Suppressor macrophage treated with lipopolysaccharide for 1 hour (primary cell): ENCODE data around the gene APOLD1.
"Not testable (repeated sequence)": the region's sequence is repeated elsewhere in the genome, so short reads cannot be mapped to it uniquely, and the experiment has no call there.

Source experiments
- DNase-seq, 3 donors: peaks; one replicate each; pipeline ENCODE4 v3.0.0-alpha.2; 2020 to 2022

Gene APOLD1

DNA sequence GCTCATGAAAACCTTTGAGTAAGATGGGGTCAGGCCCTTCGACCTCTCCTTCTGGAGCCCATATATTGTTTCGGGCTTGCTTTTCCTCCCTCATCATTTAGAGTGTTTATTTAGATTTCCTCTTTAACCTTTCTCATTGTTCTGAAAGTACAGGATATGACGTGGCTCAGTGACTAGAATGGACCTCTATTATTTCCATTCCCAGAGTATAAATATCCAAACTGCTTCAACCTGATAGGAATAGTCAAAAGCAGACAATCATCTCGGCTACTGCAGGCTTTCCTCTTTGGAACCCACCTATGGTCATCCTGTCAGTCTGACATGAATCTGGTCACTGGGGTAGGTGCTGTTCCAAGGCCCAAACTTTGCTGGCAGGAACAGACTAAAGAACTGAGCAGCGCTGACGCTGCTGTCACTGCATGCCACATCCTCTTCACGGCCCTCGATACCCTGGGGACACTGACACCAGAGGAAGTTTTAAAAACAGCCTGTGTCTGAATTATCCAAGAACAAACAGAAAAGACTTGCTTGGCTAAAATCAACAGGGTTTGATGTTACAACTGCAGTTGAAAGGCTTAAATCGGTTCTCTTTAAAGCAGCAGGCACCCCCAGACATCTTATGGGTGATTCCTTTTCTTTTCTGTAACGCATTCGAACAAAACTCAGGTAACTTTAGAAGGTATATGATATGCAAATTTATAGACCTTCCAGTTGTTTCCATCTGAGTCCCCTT, 22.7 kb downstream of the APOLD1 start:
- peak in 1 of 3 donors; percentile 36 for DNase-seq

DNA sequence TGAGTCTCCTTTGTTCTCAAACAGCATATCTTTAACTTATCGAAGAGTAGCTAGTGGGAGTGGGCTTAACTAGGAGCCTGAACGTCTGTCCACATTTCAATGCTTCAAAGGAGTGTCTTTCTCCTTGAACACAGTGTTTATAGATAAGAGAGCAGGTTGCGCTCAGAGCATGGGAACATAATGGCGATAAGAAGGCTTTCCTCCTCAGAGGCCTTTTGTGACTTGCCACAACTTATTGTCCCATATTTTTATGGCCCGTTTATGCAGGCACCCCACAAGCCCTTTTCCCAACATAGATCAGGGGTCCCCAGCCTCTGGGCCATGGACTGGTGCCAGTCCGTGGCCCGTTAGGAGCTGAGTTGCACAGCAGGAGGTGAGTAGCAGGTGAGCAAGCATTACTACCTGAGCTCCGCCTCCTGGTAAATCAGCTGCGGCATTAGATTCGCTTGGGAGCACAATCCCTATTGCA, 25.1 kb downstream of the APOLD1 start:
- DNase-seq = no peak

DNA sequence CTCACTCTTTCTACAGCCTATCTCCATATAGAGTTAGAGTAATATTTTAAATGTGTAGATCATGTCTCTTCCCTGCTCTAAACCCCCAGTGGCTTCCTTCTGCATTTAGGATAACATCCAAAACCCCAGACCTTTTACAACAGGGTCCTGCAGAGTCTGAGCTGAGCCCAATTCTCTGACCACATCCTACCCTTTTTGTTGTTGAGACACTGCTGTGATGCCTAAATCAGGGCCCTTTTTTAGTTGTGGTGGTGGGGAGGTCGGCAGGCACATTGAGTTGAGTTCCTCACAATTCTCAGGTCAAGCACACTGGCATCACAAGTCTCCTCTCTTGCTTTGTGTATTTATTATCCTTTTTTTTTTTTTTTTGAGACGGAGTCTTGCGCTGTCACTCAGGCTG, 25.9 kb downstream of the APOLD1 start:
- DNase-seq = no peak

DNA sequence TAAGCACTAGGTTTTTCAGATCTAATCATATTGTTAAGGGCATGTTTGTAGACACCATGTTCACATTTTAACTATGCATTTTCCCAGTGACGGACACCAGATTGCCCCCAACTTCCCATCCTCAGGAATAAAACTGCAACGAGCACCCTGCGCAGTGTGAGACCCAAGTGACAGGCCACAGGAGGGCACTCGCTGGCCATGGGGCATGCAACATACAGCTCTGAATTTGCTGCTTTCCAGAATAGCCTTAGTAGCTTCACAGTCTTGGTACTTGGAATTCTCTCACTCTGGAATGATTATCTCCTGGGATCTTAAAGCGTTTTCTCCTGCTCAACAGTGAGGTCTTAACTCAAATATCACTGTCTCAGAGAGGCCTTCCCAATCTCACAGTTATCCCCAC, 26.7 kb downstream of the APOLD1 start:
- no peak for DNase-seq

DNA sequence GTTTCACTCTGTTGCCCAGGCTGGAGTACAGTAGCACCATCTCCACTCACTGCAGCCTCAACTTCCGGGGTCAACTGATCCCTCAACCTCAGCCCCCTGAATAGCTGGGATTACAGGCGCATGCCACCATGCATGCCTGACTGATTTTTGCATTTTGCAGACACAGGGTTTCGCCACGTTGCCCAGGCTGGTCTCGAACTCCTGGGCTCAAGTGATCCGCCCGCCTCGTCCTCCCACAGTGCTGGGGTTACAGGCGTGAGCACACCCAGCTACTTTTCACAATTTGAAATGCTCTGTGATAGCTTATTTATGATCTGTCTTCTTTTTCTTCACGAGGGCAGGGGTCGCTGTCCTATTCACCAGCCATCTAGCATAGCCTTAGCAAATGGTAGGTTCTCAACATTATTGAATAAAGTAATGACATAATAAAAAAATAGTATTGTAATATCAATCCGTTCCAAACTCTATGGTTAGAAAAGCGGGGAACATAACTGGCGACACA, 27.2 kb downstream of the APOLD1 start:
- no peak for DNase-seq

DNA sequence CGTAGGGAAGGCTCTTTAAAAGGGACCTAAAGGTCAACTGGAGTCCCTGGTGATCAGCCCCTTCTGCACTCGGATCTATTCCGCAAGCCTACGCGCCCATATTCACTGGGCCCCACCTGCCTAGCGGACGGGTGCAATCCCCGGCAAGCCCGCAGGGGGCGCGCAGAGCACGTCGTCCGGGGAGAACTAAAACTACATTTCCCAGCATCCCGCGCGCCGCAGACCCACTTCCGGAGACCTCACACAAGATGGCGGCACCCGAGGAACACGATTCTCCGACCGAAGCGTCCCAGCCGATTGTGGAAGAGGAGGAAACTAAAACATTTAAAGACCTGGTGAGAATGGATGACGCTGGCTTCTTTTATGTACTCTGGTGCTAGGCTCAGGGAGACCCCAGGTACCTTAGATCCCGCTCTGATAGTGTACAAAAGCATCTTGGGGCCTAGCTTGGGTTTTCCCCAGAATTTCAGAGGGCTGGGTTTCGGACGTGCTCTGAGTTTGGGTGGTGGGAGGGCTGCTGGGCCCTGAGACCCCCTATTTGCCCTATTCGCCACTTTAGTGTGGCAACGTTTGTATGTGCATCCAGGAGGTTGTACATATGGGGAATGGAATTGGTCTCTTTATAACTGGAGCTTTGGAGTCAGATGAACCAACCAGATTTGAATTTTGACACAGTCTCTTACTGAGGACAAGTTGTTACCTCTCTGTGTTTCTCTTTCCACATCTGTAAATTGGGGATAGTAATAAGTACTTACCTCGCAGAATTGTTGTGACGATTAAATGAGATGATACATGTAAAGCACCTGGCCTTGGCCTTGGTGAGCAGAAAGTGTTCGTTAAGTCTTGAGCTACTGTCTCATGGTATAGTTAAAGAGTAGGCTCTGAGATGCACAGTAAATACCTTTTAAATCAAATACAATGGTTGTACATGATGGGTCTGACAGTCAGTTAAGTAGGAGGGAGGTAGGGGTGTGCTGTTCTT, 28.0 kb downstream of the APOLD1 start, which contains the start of gene DDX47:
Gene DDX47 (plus strand): TSS at position 227 of the 982 bp plus-strand sequence. CDS start 22 bp downstream, at position 249.
- peak; percentile 94 to 97 (median 97) for DNase-seq

DNA sequence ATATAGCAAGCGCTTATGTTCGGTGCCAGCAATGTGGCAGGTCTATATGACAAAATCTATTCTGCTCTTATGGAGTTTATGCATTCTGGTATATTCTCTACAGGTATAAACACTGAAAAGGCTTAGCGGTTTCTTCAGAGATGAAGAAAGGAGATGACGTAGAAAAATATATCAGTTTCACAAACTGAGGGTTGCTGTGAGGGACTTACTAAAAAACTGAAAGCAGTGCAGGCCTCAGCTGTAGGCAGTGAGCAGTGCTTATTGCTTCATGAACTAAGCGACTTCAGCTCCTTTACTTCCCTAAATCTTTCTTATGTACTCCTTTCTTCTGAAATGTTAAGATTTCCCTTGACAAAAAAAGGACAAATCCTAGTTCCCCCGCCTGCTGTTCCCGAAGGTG, 32.2 kb downstream of the APOLD1 start:
- DNase-seq = peak; percentile 78 to 86 (median 80)

DNA sequence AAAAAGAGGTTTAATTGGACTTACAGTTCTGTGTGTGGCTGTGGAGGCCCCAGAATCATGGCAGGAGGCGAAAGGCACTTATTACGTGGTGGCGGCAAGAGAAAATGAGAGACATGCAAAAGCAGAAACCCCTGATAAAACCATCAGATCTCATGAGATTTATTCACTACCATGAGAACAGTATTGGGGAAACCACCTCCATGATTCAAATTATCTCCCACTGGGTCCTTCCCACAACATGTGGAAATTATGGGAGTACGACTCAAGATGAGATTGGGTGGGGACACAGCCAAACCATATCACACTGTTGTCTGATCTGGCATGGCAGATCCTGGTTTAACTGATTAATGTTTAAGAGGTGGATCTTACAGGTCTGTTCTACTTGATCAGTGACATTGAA, 33.2 kb downstream of the APOLD1 start:
- DNase-seq = peak; percentile 44 to 62 (median 52)

DNA sequence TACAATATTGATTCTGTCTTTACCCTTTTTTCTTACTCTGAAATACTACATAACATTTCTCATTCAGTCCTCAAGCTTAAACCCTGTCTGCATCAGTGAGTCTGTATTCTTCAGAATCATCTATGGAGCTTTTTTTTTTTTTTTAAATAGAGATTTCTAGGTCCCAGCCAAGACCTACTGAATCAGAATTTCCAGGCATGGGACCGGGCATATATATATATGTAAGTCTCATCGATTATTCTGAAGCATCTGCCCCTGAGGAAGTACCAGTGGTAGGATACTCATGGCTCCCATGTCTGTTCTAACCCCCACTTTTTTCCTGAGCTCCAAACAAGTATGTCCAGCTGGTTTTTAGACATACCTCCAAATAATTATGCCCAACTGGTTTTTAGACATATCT, 33.8 kb downstream of the APOLD1 start:
- no peak for DNase-seq

DNA sequence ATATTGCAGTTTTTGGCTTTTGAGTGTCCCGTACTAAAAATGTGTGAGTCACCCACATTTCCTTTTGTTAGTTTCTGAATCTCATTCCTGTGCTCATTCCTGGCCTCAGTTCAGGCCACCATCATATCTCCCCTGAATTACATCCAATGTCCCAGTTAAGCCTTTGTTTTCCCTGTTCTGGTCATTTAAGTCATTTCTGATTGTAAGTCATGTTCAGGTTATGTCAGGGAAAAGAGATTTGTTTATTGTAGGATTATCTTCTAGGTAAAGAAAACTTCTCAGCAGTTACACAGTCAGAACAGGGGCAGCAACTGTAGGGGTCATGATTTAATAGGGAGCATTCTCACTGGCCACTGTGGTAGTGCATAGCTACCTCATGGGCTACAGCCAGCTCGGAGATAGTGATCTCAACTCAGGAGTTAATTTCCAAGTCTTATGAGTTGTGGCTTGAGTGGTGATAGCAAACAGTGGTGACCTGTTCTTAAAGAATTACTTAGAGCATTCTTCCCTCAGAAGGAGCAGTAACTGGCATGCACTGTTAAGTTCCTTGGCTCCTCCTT, 34.4 kb downstream of the APOLD1 start:
- no peak for DNase-seq

DNA sequence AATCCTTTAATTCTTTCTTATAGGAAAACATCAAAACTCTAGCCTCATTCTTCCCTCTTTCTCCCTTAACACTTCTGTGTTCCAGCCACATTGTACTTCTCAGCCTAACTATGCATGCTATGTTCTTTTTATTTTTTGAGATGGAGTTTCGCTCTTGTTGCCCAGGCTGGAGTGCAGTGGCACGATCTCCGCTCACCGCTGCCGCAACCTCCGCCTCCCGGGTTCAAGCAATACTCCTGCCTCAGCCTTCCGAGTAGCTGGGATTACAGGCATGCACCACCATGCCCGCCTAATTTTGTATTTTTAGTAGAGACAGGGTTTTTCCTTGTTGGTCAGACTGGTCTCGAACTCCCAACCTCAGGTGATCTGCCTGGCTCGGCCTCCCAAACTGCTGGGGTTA, 34.9 kb downstream of the APOLD1 start:
- DNase-seq = not testable (repeated sequence)

DNA sequence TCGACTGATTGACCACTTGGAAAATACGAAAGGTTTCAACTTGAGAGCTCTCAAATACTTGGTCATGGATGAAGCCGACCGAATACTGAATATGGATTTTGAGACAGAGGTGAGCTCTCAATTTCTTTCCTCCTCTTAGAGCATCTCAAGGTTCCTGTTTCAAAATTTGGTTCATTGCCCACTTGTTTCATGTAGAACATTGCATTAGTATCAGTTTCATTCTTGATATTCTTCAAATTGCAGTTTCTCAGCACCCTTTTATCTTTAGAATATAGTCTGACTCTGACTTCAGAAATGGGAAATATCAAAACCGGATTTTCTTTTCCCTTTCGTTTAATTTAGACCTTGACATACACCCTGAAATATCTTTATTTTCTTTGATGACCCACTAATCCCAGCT, 36.5 kb downstream of the APOLD1 start:
- DNase-seq = no peak

DNA sequence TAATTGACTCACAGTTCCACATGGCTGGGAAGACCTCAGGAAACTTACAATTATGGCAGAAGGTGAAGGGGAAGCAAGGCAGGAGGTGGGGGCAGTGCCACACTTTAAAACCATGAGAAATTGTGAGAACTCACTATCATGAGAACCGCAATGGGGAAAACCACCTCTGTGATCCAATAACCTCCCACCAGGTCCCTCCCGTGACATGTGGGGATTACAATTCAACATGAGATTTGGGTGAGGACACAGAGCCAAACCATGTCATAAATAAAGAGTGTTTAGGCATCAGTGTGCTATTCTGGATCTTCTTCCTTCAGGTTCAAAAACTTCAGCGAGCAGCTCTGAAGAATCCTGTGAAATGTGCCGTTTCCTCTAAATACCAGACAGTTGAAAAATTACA, 37.4 kb downstream of the APOLD1 start:
- no peak for DNase-seq

DNA sequence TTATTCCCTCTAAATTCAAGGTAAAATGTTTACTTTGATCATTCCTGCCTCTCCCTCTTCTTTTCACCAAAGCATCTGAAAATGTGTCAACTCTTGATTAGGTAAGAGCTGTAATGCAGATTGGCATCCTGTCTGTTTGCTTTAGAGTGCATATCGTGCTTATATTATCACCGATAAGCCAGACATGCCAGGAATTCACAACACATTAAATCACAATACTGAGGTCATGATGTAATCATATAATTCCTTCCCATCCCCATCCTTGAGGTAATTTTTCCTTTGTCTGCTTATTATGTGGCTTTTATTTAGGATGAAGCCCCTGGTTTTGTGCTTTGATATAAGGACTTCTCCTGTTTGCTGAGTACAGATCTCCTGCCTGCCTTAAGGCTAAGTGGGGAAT, 37.8 kb downstream of the APOLD1 start:
- no peak for DNase-seq

DNA sequence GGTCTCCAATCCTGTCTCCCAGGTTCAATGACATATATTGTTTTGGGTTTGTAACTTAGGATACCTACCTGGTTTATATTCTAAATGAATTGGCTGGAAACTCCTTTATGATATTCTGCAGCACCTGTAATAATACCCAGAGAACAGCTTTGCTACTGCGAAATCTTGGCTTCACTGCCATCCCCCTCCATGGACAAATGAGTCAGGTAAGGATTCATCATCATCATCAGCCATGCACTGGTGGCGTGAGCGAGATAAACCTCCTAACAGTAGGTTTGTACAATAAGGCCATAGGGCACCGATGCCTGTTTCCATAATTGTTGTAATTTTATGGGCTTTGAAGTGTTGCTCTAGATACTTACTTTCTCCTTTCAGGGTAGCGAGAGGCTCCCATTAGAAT, 38.4 kb downstream of the APOLD1 start:
- DNase-seq = no peak

DNA sequence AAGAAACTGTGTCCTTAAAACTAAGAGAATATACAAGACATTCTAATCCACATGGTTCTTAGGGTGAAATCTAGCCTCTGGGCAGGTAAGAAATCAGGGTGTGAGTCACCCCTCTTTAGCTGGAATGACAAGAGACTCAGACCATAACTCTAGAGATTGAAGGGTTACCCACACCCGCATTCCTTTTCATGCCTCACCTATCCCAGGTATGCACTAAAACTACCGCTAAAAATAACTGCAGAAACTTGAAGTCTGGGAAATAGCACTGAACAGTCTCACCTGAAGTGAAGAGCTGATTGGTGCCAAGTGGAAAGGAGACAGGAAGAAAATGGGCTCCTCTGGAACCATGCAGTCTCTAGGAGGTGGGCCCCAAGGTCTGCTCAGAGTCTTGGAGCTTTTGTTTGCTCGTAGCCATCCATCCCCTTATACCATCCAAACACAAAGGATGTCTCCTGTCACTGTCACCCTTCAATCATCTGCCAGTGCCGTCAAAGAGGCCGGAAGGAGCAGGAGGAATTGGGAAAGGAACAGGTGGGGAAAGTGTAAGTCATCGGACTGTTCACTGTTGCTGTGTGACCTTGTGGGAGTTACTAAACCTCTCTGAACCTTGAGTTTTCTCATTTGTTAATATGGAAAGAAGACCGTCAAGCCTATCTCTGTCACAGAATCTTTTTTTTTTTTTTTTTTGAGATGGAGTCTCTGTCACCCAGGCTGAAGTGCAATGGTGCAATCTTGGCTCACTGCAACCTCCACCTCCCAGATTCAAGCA, 50.1 kb downstream of the APOLD1 start:
- DNase-seq = no peak

DNA sequence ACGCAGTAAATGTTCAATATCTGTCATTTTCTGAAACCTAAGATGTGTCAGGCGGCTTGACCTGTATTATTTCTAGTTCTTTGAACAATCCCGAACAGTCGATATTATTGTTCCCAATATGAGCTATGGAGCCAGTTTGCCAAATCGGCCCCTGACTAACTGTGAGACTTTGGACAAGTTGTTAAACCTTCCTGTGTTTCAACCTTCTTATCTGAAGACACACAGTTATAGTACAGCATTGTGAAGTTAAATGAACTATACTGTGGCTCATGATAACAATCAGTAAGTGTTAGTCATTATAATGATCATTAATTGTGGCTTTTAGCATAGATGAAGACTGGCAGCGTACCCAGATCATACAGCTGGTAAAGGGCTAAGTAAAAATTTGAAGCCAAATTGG, 51.1 kb downstream of the APOLD1 start:
- no peak for DNase-seq

DNA sequence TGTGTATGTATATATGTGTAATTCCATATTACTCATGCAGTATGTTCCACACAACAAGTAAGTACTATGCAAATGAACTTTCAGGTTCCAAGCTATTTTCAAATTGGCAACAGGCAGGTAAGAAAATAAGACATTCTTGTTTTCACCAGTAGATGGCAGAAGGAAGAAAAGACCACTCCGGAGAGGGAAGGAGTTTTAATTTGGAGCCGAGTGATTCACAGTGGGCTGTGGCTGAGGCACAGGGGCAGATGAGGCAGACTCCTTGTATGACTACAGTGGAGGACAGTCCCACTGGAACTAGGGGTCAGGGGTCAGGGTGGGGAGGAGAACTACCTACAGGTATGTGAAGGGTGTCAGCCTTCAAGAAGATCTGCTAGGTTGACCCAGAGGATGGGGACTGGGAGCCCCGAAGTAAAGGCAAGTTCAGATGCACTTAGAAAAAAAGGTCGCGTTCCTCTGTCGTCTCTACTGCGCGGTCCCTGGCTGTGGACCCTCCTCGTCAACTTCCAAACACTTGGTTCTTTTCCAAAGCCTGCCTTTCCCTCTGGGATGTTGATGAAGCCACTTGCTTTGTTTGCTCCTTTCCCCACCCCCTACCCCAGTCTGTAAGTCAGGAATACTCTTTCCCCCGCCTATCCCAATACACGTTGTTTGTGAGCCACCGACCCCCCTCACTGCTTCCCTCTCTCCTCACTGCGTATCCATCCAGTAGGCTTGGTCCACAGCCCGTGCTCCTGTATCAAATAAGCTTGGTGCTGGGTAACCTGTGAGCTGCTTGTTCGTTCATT, 51.8 kb downstream of the APOLD1 start:
- peak; percentile 59 to 70 (median 69) for DNase-seq

DNA sequence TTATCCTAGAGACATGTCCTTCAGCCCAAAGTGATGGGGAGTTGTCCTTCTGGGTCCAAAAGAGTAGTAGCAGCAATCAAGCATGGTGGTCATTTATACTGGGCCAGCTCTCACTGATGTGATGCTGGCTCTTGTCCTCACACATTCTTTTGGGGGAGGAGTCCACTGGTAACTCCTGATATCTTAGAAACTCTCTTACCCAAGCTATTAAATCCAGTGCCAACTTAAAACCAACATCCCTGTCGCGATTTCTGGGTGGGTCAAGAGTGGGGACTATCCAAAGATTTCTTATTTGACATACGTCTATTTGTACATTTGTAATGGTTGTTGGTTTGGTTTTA, 52.3 kb downstream of the APOLD1 start:
- DNase-seq = no peak

DNA sequence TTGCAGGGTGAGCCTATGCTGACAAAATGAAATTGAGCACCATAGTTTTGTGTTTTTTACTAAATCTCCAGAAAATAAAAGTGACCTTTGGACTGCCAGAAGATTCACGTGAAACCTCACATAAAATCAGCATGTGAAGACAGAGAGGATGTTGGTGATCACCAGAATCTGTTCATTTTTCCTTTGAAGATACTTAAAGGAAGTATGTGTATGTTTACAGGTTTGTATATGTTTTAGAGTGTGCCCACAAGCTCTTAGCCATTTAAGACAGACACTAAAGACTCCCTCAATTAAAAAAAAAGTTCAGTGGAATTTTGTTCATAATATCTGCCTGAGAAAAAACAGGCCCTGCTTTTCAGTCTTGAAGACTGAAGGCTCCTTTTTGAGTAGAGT, 53.5 kb downstream of the APOLD1 start:
- DNase-seq = no peak

DNA sequence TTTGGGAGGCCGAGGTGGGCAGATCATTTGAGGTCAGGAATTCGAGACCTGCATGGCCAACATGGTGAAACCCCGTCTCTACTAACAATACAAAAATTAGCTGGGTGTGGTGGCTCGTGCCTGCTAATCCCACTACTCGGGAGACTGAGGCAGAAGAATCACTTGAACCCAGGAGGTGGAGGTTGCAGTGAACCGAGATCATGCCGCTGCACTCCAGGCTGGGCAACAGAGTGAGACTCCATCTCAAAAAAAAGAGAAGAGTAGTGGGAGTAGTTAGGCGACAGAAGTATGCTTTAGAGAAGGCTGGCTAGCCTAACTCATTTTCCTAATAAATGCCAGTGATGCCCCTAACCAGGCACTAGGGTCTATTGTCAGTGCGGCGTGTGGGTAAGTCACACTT, 54.0 kb downstream of the APOLD1 start:
- DNase-seq = not testable (repeated sequence)
